NB4 (cell line): Measurements from ENCODE around the gene CPA1.

Experiments used
- DNase-seq: peaks from one replicate; pipeline ENCODE4 v3.0.0; 2010; ENCODE audit warnings: low read depth
- H3K4me3 ChIP-seq: one replicate; pipeline ENCODE4 v1.5.1; 2011; ENCODE audit warnings: mild to moderate bottlenecking, low read depth, low read length, moderate library complexity
- MYC ChIP-seq: IDR thresholded peaks from 2 replicates; pipeline ENCODE4 v1.6.1; 2011; ENCODE audit warnings: low read depth, low read length
- POLR2A ChIP-seq: IDR thresholded peaks from 2 replicates; pipeline ENCODE4 v1.6.1; 2011; ENCODE audit warnings: mild to moderate bottlenecking; ENCODE audit not compliant: insufficient read length; ENCODE audit errors: extremely low read depth
- TF ChIP-seq, protein P1 (sequence below): IDR thresholded peaks from one replicate; pipeline ENCODE4 v1.5.1; 2012; ENCODE audit warnings: low read depth, low read length
- TF ChIP-seq, protein P2 (sequence below): IDR thresholded peaks from 2 replicates; pipeline ENCODE4 v1.6.1; 2011; ENCODE audit warnings: low read depth, low read length

CPA1 gene

DNA sequence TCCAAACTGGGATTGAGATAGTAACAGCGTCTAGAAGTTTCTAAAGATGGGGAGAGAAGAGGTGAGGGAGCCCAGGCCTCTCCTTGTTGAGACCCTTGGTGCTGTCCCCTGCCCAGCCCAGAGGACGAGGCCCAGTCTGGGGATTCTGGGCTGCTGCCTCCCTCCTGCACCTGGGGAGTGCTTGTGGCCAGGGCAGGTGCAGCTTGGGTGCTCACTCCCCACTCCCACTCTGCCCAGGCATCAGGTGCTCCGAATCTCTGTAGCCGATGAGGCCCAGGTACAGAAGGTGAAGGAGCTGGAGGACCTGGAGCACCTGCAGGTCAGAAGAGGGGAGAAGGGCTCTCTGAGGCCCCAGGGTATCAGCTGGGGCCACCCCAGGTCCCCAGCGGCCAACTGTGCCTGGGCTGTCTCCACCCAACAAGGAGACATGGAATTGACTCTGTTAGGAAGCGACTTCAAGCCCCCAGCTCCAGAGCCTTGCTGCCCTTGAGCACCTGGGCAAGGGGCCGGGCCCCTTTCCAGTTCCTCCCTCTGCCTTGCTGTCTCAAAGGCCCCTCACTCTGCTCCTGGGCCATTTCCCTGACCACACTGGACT is 664 bp downstream of the CPA1 start:
- no peak for DNase-seq
- TF ChIP-seq, protein P1, sequence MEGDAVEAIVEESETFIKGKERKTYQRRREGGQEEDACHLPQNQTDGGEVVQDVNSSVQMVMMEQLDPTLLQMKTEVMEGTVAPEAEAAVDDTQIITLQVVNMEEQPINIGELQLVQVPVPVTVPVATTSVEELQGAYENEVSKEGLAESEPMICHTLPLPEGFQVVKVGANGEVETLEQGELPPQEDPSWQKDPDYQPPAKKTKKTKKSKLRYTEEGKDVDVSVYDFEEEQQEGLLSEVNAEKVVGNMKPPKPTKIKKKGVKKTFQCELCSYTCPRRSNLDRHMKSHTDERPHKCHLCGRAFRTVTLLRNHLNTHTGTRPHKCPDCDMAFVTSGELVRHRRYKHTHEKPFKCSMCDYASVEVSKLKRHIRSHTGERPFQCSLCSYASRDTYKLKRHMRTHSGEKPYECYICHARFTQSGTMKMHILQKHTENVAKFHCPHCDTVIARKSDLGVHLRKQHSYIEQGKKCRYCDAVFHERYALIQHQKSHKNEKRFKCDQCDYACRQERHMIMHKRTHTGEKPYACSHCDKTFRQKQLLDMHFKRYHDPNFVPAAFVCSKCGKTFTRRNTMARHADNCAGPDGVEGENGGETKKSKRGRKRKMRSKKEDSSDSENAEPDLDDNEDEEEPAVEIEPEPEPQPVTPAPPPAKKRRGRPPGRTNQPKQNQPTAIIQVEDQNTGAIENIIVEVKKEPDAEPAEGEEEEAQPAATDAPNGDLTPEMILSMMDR: no peak
- no peak for TF ChIP-seq POLR2A
- TF ChIP-seq MYC: no peak
- TF ChIP-seq, protein P2, sequence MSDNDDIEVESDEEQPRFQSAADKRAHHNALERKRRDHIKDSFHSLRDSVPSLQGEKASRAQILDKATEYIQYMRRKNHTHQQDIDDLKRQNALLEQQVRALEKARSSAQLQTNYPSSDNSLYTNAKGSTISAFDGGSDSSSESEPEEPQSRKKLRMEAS: no peak
- no peak overlapping the region for H3K4me3 ChIP-seq

DNA sequence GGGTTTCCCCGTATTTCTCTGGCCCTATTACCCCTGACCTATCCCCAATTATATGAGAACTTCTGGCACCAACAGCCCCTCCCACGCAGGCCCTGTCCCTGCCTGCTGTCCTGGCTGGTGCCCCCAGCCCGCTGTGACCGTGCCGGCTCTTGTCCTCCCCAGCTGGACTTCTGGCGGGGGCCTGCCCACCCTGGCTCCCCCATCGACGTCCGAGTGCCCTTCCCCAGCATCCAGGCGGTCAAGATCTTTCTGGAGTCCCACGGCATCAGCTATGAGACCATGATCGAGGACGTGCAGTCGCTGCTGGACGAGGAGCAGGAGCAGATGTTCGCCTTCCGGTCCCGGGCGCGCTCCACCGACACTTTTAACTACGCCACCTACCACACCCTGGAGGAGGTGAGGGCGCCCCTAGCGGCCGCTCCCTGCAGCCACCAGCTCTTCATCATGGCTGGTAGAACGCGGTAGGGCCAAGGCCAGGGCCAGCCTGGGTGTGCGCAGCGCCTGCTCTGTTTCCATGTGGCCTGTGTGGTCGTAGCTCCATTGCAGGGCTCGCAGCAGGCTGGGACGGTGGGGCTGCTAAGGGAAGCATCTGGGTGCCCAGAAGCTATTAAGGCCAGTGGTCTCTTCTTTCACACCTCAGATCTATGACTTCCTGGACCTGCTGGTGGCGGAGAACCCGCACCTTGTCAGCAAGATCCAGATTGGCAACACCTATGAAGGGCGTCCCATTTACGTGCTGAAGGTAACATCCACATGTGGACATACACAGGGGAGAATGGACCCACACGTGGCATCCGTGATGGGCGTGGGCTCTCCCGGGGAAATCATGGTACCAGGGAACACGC is 1.4 kb downstream of the CPA1 start:
- no peak for TF ChIP-seq MYC
- TF ChIP-seq, protein P1: no peak
- TF ChIP-seq POLR2A: no peak
- TF ChIP-seq, protein P2: no peak
- DNase-seq: no peak

DNA sequence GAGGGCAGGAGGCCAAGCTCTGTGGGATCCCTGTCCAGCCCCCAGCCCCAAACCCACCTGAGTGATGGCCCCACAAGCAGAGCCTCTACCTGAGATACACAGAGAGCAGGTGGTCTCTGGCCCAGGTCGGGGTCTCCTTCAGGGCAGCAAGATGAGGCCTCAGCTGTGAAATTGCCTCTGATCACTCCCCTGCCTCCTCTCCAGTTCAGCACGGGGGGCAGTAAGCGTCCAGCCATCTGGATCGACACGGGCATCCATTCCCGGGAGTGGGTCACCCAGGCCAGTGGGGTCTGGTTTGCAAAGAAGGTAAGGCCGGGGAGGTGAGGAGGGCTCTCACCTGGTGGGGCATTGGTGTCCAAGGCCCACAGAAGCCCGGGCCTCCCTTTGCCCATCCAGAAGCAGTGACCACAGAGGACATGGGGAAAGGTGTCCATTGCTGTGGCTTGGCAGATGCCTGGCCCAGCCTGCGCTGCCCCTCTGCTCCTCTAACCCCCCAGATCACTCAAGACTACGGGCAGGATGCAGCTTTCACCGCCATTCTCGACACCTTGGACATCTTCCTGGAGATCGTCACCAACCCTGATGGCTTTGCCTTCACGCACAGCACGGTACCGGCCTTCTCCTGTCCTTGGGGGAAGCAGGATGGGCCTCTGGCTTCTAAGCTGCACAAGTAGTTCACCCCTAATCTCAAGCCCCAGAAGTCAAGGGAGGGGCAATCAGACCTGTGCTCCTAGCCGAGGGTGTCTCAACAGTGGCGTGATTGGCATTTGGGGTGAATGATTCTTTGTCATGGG is 3.1 kb downstream of the CPA1 start:
- DNase-seq: no peak
- no peak overlapping the region for H3K4me3 ChIP-seq
- TF ChIP-seq, protein P1: no peak
- TF ChIP-seq MYC: no peak
- TF ChIP-seq, protein P2: no peak
- TF ChIP-seq POLR2A: no peak

More for the DNA sequence above, 1.4 kb downstream of the CPA1 start:
- no peak overlapping the region for H3K4me3 ChIP-seq

DNA sequence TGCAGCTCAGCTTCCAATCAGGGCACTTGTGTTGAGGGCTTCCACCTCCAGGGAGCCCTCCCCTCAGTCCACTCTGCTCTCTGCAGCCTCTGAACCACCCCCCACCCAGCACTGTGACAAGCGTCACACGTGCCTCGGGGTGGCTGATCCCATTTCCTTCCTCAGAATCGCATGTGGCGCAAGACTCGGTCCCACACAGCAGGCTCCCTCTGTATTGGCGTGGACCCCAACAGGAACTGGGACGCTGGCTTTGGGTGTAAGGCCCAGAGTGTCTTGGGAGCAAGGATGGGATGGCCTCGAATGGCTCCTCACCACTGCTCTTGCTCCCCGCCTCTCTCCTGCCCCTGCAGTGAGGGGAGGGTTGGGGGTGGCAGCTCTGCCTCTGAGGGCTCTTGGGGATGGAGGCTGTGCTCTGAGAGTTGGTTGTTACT is 4.1 kb downstream of the CPA1 start:
- TF ChIP-seq, protein P1: no peak
- TF ChIP-seq, protein P2: 0 out of 2 replicates have a peak, but pooled peaks have one; percentile 34
- TF ChIP-seq POLR2A (no peak), MYC (no peak)
- DNase-seq: peak; percentile 41
- H3K4me3 ChIP-seq: no peak overlapping the region

DNA sequence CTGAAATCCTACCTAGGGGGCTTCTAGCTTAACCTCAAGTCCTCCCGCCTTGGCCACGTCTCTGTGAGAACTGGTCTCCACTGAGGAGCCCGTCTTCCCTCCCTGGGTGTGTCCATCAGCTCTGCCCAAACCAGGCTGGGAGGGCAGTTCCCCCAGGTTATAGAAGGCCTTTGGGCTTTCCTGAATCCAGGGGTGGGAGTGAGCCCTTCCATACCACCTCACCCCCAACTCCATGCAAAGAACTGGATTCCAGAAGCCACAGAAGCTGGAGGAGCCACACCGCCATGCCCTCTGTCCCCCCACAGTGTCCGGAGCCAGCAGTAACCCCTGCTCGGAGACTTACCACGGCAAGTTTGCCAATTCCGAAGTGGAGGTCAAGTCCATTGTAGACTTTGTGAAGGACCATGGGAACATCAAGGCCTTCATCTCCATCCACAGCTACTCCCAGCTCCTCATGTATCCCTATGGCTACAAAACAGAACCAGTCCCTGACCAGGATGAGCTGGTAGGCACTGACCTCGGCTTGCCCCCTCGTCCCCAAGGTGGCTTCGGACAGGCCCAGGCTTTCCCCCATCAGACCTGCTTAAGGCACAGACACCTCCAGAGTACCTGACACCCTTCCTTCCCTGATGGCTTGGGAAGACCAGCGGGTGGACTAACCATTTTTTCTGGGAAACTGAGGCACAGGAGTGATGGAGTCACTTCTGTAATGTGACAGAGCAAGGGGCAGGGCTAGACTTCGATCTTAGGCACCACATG is 4.7 kb downstream of the CPA1 start:
- no peak for DNase-seq
- TF ChIP-seq MYC (no peak), POLR2A (no peak)
- TF ChIP-seq, protein P1: no peak
- TF ChIP-seq, protein P2: no peak
- no peak overlapping the region for H3K4me3 ChIP-seq
